ENCODE data around the gene TPM2. TPM values are rescaled to one million over a fixed set of nuclear protein-coding genes. Genes with fewer than 3 reads are reported as not detected.
A peak's percentile ranks its signal among the peaks of the same experiment; 100 is the strongest.

Gene TPM2
- total and polyA plus RNA-seq, 2 experiments from 2014 or later = 645 to 1,591 TPM

- peaks cover 50% of the 10 kb centered on the region for H3K36me3 ChIP-seq
- H3K4me3 ChIP-seq = no peak overlapping the region
- peaks cover 37% of the 10 kb centered on the region for H3K4me1 ChIP-seq (ENCODE audit: low read depth)
- H3K27me3 ChIP-seq = no peaks in the 10 kb centered on the region
- DNase-seq (ENCODE audit: low read depth in 1 of 2, low spot score in 1 of 2) = no peak
- no peak for TF ChIP-seq CTCF (IDR thresholded peaks at IDR 0.05; ENCODE audit: low read depth, low read length)
- H3K9me3 ChIP-seq (ENCODE audit: low read depth) = no peaks in the 10 kb centered on the region
- H3K27ac ChIP-seq = no peak overlapping the region
These were observed 35.6 kb upstream of the TPM2 start for GRCh38 chr9:35725362-35725761.

DNA sequence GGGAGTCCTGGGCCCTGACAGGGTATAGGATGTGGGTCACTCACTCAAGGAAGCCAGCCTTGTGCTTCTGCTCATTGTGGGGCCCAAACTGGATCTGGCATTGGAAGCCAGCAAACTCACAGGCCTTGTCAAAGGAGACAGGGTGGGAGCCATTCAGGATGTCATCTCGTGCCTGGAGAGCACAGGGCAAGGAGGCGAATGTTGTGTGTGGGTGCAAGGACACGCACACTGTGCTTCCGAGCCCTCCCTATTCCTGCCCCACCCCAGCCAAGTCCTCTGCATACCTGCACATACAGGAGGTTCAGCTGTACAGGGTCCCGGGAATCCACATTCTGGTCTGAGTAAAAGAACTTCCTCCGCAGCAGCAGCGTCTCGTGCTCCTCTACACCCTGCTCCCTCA, 34.2 kb upstream of the TPM2 start:
- no peak for TF ChIP-seq CTCF (IDR thresholded peaks at IDR 0.05; ENCODE audit: low read depth, low read length)
- DNase-seq (ENCODE audit: low read depth in 1 of 2, low spot score in 1 of 2) = no peak
- peaks cover 64% of the 10 kb centered on the region for H3K36me3 ChIP-seq
- H3K4me3 ChIP-seq = no peak overlapping the region
- no peaks in the 10 kb centered on the region for H3K9me3 ChIP-seq (ENCODE audit: low read depth)
- no peak overlapping the region for H3K27ac ChIP-seq
- no peaks in the 10 kb centered on the region for H3K27me3 ChIP-seq
- H3K4me1 ChIP-seq (ENCODE audit: low read depth) = peaks cover 23% of the 10 kb centered on the region

GRCh38 chr9:35723426-35723825, 33.7 kb upstream of the TPM2 start:
- Histone ChIP-seq H3K27me3 (no peaks in the 10 kb centered on the region), H3K27ac (no peak overlapping the region), H3K4me1 (ENCODE audit: low read depth) (peaks cover 18% of the 10 kb centered on the region), H3K4me3 (no peak overlapping the region), H3K36me3 (peaks cover 69% of the 10 kb centered on the region), H3K9me3 (ENCODE audit: low read depth) (no peaks in the 10 kb centered on the region)
- no peak for TF ChIP-seq CTCF (IDR thresholded peaks at IDR 0.05; ENCODE audit: low read depth, low read length)
- DNase-seq (ENCODE audit: low read depth in 1 of 2, low spot score in 1 of 2) = peak in 1 of 2 donors; percentile 26

- Histone ChIP-seq H3K4me1 (ENCODE audit: low read depth) (no peaks in the 10 kb centered on the region), H3K27ac (no peak overlapping the region), H3K4me3 (no peak overlapping the region), H3K27me3 (no peaks in the 10 kb centered on the region), H3K9me3 (ENCODE audit: low read depth) (no peaks in the 10 kb centered on the region), H3K36me3 (peaks cover 92% of the 10 kb centered on the region)
- DNase-seq (ENCODE audit: low read depth in 1 of 2, low spot score in 1 of 2) = no peak
- TF ChIP-seq CTCF (IDR thresholded peaks at IDR 0.05; ENCODE audit: low read depth, low read length) = no peak
These were observed 29.8 kb upstream of the TPM2 start for GRCh38 chr9:35719546-35719945.

DNA sequence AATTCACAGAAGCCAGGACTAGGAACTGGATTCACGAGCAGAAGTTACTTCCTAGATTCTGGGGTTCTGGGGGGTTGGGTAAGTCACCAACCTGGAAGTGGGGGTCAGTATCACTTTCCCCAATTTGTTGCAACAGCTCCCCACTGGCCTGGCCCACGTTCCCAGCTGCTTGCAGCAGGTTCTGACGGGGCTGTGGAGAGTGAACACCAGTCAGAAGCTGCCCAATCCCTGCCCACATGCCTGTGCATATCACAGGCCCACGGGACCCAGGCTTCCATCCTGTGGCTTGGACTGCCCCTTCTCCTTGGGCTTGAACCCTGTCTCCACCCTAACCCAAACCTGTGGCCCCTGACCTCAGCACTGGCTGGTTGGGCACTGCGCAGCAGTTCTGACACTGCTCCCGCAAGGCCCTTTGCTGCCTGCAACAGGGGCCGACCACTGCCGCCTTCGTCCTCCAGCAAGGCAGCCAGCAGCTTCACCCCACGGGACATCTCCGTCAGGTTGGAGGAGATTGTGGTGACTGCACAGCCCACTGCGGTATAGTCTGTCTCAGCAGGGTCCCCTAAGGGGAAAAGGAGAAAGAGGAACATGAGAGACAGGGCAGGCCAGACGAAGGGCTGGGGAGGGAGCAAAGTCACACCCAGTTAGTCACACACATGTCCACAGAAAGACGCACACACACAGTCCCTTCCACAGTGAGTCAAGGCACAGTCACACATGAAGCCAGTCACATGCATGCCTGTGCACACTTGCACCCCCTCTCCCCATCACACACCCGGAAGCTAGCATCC, 29.2 kb upstream of the TPM2 start:
- Histone ChIP-seq H3K4me3 (no peak overlapping the region), H3K27me3 (no peaks in the 10 kb centered on the region), H3K36me3 (peaks cover 92% of the 10 kb centered on the region), H3K4me1 (ENCODE audit: low read depth) (no peaks in the 10 kb centered on the region), H3K9me3 (ENCODE audit: low read depth) (no peaks in the 10 kb centered on the region), H3K27ac (no peak overlapping the region)
- no peak for TF ChIP-seq CTCF (IDR thresholded peaks at IDR 0.05; ENCODE audit: low read depth, low read length)
- DNase-seq (ENCODE audit: low read depth in 1 of 2, low spot score in 1 of 2) = no peak
